ENCODE measurements around the gene DLX4. TPM values are rescaled to one million over a fixed set of nuclear protein-coding genes. Genes with fewer than 3 reads are reported as not detected.

The DLX4 gene
- total and polyA plus RNA-seq, 2 donors (not counting 3 experiments of a cell fraction or from before 2014, with no cell fraction given), result not detected

GRCh38 chr17:49975531-49975930 is 6.5 kb downstream of the DLX4 start:
- Histone ChIP-seq H3K9ac (replicated peaks; ENCODE audit: extremely low read depth, insufficient read depth, low read length) (no peak overlapping the region), H3K4me3 (replicated peaks in 1 of 3; ENCODE audit: insufficient read depth in 1 of 3, low read depth in 1 of 3, low read length in 3 of 3) (no peak overlapping the region), H3K36me3 (ENCODE audit: control insufficient read depth in 2 of 2, extremely low read depth in 1 of 2, insufficient read depth in 2 of 2, low read length in 2 of 2) (no peaks in the 10 kb centered on the region), H3K27ac (ENCODE audit: insufficient read depth, low read depth, low read length) (no peak overlapping the region), H4K20me1 (replicated peaks; ENCODE audit: control insufficient read depth, extremely low read depth, insufficient read depth, low read length) (no peaks in the 10 kb centered on the region), H3K4me2 (ENCODE audit: insufficient read depth, low read length) (no peak overlapping the region), H3K9me3 (replicated peaks; ENCODE audit: control insufficient read depth, insufficient read depth, low read length) (no peaks in the 10 kb centered on the region), H2AFZ (ENCODE audit: low read depth, low read length) (no peak overlapping the region), H3K79me2 (ENCODE audit: control insufficient read depth, insufficient read depth, low read length) (no peaks in the 10 kb centered on the region), H3K4me1 (ENCODE audit: control insufficient read depth, extremely low read depth, insufficient read depth, low read length) (no peaks in the 10 kb centered on the region), H3K27me3 (ENCODE audit: control insufficient read depth in 2 of 2, insufficient read depth in 2 of 2, low read length in 2 of 2) (peaks cover 73 to 78% of the 10 kb centered on the region in 2 experiments), H3K9me1 (replicated peaks; ENCODE audit: control insufficient read depth, extremely low read depth, insufficient read depth, low read length) (no peaks in the 10 kb centered on the region)
- intact Hi-C loops (cut with micrococcal nuclease), result no loop called here
- ChIA-PET POLR2A (no interaction called here), CTCF (interaction anchor here (1.2 to 1.4 kb wide), 2 partner anchors 23 kb away, joined by 3 to 6 read pairs; no protein-coding TSS in a partner anchor)
- dilution Hi-C loops (cut with MboI; ENCODE audit: extremely low pct_ligation_motif_present, low sequenced_read_pairs), result no loop called here
- no TSS peak for BruUV-seq (replicated peaks)
- FAIRE-seq (no peak), DNase-seq (ENCODE audit: low read depth, low spot score) (no peak)
- TF ChIP-seq JUN (IDR thresholded peaks at IDR 0.05; ENCODE audit: borderline replicate concordance, insufficient read depth, insufficient read length, low read depth), result no peak
- TF ChIP-seq MYC (IDR thresholded peaks at IDR 0.05; ENCODE audit: low read depth, low read length), result no peak
- no peak for TF ChIP-seq POLR2A (IDR thresholded peaks at IDR 0.05; ENCODE audit: low read depth, low read length)
- TF ChIP-seq FOS (IDR thresholded peaks at IDR 0.05; ENCODE audit: borderline replicate concordance, insufficient read depth, low read length), result no peak
- TF ChIP-seq CTCF (IDR thresholded peaks at IDR 0.05; ENCODE audit: extremely low read depth in 1 of 2, insufficient read depth in 1 of 2, low read depth in 1 of 2, low read length in 2 of 2), result no peak
- TF ChIP-seq MAX (IDR thresholded peaks at IDR 0.05; ENCODE audit: insufficient read depth, insufficient read length), result no peak
- TF ChIP-seq POLR2AphosphoS5 (IDR thresholded peaks at IDR 0.05; ENCODE audit: insufficient read depth, low read depth, low read length), result no peak
- TF ChIP-seq GATA2 (IDR thresholded peaks at IDR 0.05; ENCODE audit: insufficient read depth, insufficient read length, low read depth, low read length), result no peak

Measured in endothelial cell of umbilical vein (primary cell).